Activated CD4-positive, alpha-beta T cell treated with anti-CD3 and anti-CD28 coated beads, Interleukin-2, amount 50 U/mL, for 16 hours (primary cell): ENCODE measurements around the gene CYTH4.
"Not testable (repeated sequence)": the region's sequence is repeated elsewhere in the genome, so short reads cannot be mapped to it uniquely, and the experiment has no call there.

ENCODE experiments used
- DNase-seq: peaks from one replicate; pipeline ENCODE4 v3.0.0-alpha.2; 2020

The CYTH4 gene

GRCh38 chr22:37249986-37250385 lies 32.3 kb upstream of the CYTH4 start:
- no peak for DNase-seq

DNA sequence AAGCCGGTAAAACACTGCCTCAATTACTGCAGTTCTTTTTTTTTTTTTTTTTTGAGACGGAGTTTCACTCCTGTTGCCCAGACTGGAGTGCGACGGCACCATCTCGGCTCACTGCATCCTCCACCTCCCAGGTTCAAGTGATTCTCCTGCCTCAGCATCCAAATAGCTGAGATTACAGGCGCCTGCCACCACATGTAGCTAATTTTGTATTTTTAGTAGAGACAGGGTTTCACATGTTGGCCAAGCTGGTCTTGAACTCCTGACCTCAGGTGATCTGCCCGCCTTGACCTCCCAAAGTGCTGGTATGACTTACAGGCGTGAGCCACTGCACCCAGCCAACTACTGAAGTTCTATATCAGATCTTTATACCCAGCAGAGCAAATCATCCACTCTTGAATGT lies 30.5 kb upstream of the CYTH4 start:
- DNase-seq: not testable (repeated sequence)

GRCh38 chr22:37253126-37253660 lies 29.1 kb upstream of the CYTH4 start:
- no peak for DNase-seq

- no peak for DNase-seq
Measured at GRCh38 chr22:37254209-37254866, 28.0 kb upstream of the CYTH4 start.

GRCh38 chr22:37254867-37255233 lies 27.5 kb upstream of the CYTH4 start:
- DNase-seq: no peak

- DNase-seq: no peak
Measured at GRCh38 chr22:37255558-37256006, 26.7 kb upstream of the CYTH4 start.

DNA sequence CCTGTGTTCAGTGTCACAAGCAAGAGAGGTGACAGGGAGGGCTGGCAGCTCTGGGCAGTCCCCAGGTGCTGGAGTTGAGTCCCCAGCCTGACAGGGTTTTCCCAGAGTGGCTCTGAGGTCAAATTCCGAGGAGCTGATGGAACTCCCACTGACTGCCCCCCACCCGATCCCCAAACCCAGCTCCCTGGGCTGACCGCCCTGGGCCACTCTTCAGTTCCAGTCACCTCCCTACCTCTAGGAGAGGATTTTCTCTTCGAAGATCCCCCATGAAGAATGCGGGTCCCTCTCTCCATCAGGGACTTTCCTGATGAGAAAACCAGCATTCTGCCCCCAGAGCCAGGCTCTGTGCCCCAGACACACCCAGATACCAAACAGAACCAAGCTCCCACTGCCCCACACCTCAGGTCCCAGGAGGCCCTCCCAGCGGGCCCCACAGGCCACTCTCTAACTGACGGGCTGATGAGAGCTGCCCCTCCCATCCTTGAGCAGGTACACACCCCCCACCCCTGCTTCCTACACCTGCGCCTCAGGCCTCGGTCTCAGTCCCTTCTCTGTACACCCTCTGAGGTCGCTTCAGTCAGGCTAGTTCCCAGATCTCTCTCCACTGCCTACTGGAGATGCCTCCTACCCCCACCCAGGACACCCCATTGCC lies 26.1 kb upstream of the CYTH4 start:
- DNase-seq: no peak

- no peak for DNase-seq
Measured at GRCh38 chr22:37258005-37258752, 24.1 kb upstream of the CYTH4 start.

DNA sequence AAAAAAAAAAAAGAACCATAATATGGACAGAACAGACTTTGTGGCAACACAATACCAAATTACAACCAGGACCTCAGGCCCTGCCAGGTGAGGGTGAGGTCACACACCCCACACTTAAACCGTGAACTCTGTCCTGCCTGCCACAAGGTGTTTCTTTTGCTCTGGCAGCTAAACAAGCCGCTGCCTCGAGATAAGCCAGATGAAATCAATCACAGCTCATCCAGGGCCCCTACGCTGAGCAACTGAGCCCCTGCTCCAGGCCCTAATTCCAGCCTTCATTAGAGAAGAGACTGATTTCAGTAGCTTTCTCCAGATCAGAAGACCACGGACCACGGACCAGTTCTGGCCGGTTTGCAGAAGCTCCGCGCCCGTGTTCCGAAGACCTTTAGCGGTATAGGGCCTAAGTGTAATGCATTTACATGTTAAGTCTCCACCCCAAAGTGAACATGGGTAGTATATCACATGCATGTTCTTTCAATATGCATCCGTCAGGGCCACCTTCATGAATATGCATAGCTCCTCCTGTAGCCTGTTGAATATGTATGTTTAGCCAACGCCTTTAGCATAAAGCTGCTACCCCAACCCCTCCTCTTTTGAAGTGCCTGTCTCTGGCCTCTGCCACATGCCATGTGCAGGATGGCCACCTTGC lies 23.4 kb upstream of the CYTH4 start:
- DNase-seq: no peak

DNA sequence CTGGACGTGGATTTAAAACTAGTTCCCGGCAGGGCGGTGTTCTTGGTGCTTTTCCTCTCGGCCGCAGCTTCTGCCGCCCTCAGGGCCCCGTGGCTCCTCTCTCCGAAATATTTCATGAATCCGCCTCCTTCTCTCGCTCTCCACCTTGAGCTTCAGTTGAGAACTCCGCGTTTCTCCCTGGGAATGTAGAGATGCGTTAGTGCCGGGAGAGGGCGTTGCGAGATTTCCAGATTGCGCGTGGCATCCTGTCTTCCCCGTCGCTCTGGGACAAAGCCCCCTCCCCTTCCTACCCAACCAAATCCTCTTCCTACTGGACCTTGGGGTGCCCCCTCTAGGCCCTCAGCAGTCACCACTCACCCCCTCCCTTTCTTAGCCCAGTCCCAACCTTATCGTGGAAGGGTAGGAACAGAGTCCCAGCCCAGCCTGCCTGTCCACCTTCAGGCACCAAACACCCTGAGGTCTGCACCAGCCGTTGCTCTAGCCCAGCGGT lies 22.7 kb upstream of the CYTH4 start:
- DNase-seq: no peak

GRCh38 chr22:37260155-37260795 lies 22.0 kb upstream of the CYTH4 start:
- no peak for DNase-seq

GRCh38 chr22:37260901-37261336 lies 21.4 kb upstream of the CYTH4 start:
- peak; percentile 65 for DNase-seq

DNA sequence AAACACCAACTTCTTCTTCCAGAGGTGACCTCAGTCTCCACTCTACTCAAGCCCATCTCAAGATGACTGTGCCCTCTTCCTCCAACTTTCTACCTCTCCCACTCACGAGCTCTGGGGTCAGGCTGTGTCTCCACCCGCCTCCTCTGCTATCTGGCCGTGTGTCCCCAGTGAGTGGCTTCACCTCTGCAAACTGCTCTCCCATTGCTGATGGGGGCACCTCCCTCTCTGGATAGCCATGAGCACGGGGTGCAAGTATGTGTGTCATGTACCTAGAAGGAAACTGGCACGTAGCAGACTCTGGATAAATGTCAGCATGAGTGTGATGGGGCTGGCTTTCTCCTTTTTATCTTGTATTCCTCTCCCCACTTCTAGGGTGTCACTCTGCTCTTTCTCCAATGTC lies 20.0 kb upstream of the CYTH4 start:
- no peak for DNase-seq

DNA sequence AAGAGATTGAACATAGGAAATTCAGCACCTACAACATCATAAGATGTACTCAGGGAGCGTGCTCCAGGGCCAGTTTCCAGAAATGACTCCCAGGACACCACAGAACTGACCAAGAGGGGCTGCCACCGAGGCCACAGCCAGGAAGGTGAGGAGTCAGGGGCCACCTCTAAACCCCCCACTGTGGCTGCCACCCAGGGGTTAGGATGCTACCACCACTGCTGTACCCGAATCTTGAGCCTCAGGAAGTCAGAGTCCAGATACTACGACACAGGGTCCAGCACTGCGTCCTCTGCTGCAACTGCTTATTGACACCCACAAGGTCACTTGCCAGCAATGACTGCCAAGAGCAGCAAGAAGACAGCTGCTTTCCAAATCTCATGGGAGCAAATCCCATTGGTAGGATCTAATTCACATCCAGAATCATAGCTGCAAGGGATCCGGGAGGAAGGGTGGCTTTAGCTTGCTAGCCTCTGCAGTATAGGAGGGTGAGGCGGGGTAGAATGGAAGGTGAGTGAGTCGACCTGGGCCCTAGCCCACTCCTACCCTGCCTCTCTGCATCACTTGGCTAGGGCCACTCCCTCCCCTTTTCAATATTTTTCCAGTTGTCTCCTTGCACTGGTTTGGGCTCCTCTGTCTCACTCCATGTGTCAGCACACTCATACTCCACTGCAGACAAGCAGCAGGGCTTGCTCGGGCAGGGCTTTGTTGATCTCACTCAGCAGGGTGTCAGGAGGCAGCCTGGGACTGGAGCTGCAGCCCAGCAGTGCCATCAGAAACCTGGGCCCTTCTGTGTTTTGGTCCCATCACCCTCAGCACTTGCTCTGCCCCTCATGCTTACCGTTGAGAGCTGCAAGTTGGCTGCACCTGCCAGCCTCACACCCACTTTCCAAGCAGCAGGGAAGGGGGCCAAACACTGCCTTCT lies 18.1 kb upstream of the CYTH4 start:
- no peak for DNase-seq

- DNase-seq: no peak
Measured at GRCh38 chr22:37266581-37267134, 15.7 kb upstream of the CYTH4 start.

GRCh38 chr22:37267135-37267587 lies 15.1 kb upstream of the CYTH4 start:
- peak; percentile 75 for DNase-seq

DNA sequence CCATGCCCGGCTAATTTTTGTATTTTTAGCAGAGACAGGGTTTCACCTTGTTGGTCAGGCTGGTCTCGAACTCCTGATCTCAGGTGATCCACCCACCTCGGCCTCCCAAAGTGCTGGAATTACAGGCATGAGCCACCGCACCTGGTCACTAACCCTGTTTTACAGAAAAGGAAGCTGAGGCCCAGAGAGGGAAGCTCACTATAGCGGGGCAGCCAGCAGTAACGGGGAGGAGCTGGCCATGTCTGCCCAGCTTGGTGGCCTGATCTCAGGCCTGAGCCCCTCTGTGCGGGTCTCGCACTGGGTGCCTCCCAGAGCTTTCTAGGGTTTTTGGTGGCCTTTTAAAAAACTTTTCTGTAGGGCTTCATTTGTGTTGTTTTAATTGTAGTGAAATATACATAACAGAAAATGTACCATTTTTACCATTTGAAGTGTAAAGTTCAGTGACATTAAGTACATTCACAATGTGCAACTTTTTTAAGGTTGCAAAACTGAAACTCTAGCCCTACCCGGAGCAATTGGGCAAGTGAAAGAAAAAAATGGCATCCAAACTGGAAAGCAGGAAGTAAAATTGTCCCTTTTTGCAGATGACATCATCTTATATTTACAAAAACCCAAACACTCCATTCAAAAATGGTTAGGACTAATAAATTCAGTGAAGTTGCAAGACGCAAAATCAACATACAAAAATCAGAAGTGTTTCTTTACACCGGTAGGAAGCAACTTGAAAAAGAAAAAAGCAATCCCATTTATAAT lies 14.5 kb upstream of the CYTH4 start:
- DNase-seq: no peak

GRCh38 chr22:37269936-37270678 lies 12.2 kb upstream of the CYTH4 start:
- no peak for DNase-seq

GRCh38 chr22:37270928-37271650 lies 11.2 kb upstream of the CYTH4 start:
- no peak for DNase-seq
